IPS DF 4.7 (cell line): ENCODE data around the gene TBCK.

Source experiments
- DNase-seq: peaks from one replicate; pipeline ENCODE4 v3.0.0-alpha.2; 2013; ENCODE audit warnings: low spot score; ENCODE audit errors: extremely low read depth

The TBCK gene

DNA sequence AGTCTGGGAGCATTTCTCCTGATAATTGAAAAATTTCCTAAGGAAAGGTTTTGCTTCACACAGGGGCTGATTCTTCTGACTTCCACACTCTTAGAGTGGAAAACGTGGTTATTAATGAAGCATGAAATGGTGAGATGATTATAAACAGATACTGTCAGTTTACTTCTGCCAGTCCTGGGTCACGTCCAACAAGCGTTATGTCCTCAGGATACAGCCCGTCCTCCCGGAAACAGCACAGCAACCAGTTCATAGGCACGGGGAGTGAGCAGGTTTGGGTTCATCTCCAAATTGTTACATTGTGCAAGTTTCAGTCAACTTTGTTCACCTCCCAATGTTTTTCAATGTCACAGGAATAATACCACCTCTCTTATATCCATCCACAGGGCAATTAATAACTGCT lies 321.9 kb downstream of the TBCK start:
- DNase-seq: no peak

GRCh38 chr4:105992641-105993305 lies 323.2 kb downstream of the TBCK start:
- DNase-seq: no peak

DNA sequence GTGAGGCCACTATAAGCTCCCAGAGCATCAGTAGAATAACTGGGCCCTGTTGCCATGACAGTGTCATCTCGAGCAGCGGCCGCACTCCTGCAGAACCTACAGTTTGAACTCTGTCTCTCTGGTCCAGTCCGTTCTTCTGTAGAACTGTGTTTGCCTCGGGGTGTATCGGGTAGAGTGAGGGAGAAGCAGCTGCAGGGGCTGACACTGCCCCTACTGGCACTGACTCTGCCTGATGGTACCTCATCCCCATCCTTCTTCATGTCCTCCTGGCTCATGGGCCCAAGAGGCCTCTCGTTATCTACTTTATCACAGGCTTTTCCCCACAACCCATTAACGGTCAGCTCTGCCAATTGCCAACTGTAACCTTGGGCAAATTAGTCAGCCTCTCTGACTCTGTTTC lies 324.3 kb downstream of the TBCK start:
- no peak for DNase-seq
